ENCODE measurements around the gene SCGB1A1.

GRCh38 chr11:62419314-62419929 is 589 bp downstream of the SCGB1A1 start:
- TF ChIP-seq CTCF (IDR thresholded peaks at IDR 0.05) (no peak), POLR2A (IDR thresholded peaks at IDR 0.05) (no peak)

Data from uterus (tissue), 2 donors.